Activated CD4-positive, alpha-beta T cell treated with anti-CD3 and anti-CD28 coated beads for 24 hours (primary cell): ENCODE data around the gene REC114.
"Not testable (repeated sequence)": the region's sequence is repeated elsewhere in the genome, so short reads cannot be mapped to it uniquely, and the experiment has no call there.

Experiments
- DNase-seq, 2 donors: peaks; one replicate each; pipeline ENCODE4 v3.0.0-alpha.2; 2020; ENCODE audit warnings: low read depth in 2 of 2

Gene REC114

GRCh38 chr15:73527598-73527997, 84.6 kb downstream of the REC114 start:
- DNase-seq = no peak

GRCh38 chr15:73530649-73531048, 87.7 kb downstream of the REC114 start:
- no peak for DNase-seq

- DNase-seq = no peak
Measured at GRCh38 chr15:73538123-73538522, 95.2 kb downstream of the REC114 start.

GRCh38 chr15:73538563-73539211, 95.7 kb downstream of the REC114 start:
- no peak for DNase-seq

GRCh38 chr15:73539212-73540128, 96.5 kb downstream of the REC114 start:
- DNase-seq = no peak

- no peak for DNase-seq
Measured at GRCh38 chr15:73540161-73540560, 97.2 kb downstream of the REC114 start.

GRCh38 chr15:73541479-73541878, 98.5 kb downstream of the REC114 start:
- DNase-seq = no peak

- not testable (repeated sequence) for DNase-seq
Measured at GRCh38 chr15:73548925-73549324, 106.0 kb downstream of the REC114 start.

- no peak for DNase-seq
Measured at GRCh38 chr15:73550190-73550589, 107.2 kb downstream of the REC114 start.

GRCh38 chr15:73555080-73555479, 112.1 kb downstream of the REC114 start:
- no peak for DNase-seq

- DNase-seq = no peak
Measured at GRCh38 chr15:73558529-73558928, 115.6 kb downstream of the REC114 start.

GRCh38 chr15:73560501-73561117, 117.6 kb downstream of the REC114 start:
- peak in 1 of 2 donors; percentile 11 for DNase-seq

GRCh38 chr15:73564255-73564654, 121.3 kb downstream of the REC114 start:
- no peak for DNase-seq

- no peak for DNase-seq
Measured at GRCh38 chr15:73567020-73567419, 124.1 kb downstream of the REC114 start.

GRCh38 chr15:73568564-73569280, 125.8 kb downstream of the REC114 start:
- no peak for DNase-seq

- no peak for DNase-seq
Measured at GRCh38 chr15:73569361-73569760, 126.4 kb downstream of the REC114 start.

GRCh38 chr15:73570355-73571032, 127.5 kb downstream of the REC114 start:
- DNase-seq = no peak

- no peak for DNase-seq
Measured at GRCh38 chr15:73571346-73571745, 128.4 kb downstream of the REC114 start.

- DNase-seq = no peak
Measured at GRCh38 chr15:73572296-73572695, 129.3 kb downstream of the REC114 start.

GRCh38 chr15:73573037-73573436, 130.1 kb downstream of the REC114 start:
- DNase-seq = no peak

GRCh38 chr15:73573572-73573971, 130.6 kb downstream of the REC114 start:
- DNase-seq = no peak
